Left forelimb (tissue), 1 donor: ENCODE results near the gene GPAT3.
"Not testable (repeated sequence)": the region's sequence is repeated elsewhere in the genome, so short reads cannot be mapped to it uniquely, and the experiment has no call there.

Experiments
- DNase-seq: peaks from one replicate; pipeline ENCODE4 v3.0.0-alpha.2; 2018; ENCODE audit warnings: low spot score

The GPAT3 gene

GRCh38 chr4:83604321-83604720 is 68.4 kb downstream of the GPAT3 start:
- no peak for DNase-seq

- DNase-seq, result no peak
Observed at GRCh38 chr4:83605210-83605609, 69.3 kb downstream of the GPAT3 start.

- DNase-seq, result no peak
Observed at GRCh38 chr4:83605744-83606172, 69.8 kb downstream of the GPAT3 start.

- DNase-seq, result no peak
Observed at GRCh38 chr4:83606460-83606859, 70.6 kb downstream of the GPAT3 start.

GRCh38 chr4:83606898-83607297 is 71.0 kb downstream of the GPAT3 start:
- DNase-seq, result no peak

- no peak for DNase-seq
Observed at GRCh38 chr4:83609365-83609764, 73.5 kb downstream of the GPAT3 start.

- DNase-seq, result no peak
Observed at GRCh38 chr4:83610729-83611128, 74.8 kb downstream of the GPAT3 start.

GRCh38 chr4:83613023-83613422 is 77.1 kb downstream of the GPAT3 start:
- DNase-seq, result no peak

GRCh38 chr4:83613994-83614393 is 78.1 kb downstream of the GPAT3 start:
- no peak for DNase-seq

GRCh38 chr4:83616252-83616651 is 80.3 kb downstream of the GPAT3 start:
- no peak for DNase-seq

GRCh38 chr4:83617371-83618035 is 81.6 kb downstream of the GPAT3 start:
- no peak for DNase-seq

- DNase-seq, result no peak
Observed at GRCh38 chr4:83618431-83618830, 82.5 kb downstream of the GPAT3 start.

GRCh38 chr4:83618991-83619645 is 83.2 kb downstream of the GPAT3 start:
- DNase-seq, result no peak

- DNase-seq, result not testable (repeated sequence)
Observed at GRCh38 chr4:83622127-83622526, 86.2 kb downstream of the GPAT3 start.

GRCh38 chr4:83625821-83626220 is 89.9 kb downstream of the GPAT3 start:
- no peak for DNase-seq

- no peak for DNase-seq
Observed at GRCh38 chr4:83626245-83626836, 90.4 kb downstream of the GPAT3 start.

GRCh38 chr4:83629945-83630721 is 94.2 kb downstream of the GPAT3 start:
- no peak for DNase-seq

- no peak for DNase-seq
Observed at GRCh38 chr4:83631066-83631465, 95.2 kb downstream of the GPAT3 start.

- DNase-seq, result no peak
Observed at GRCh38 chr4:83636930-83637329, 101.0 kb downstream of the GPAT3 start.

GRCh38 chr4:83639849-83640493 is 104.1 kb downstream of the GPAT3 start:
- DNase-seq, result no peak

GRCh38 chr4:83643036-83643435 is 107.1 kb downstream of the GPAT3 start:
- DNase-seq, result no peak
